HG02852 (cell line): ENCODE measurements around the gene UFC1.

Experiments used
- ATAC-seq: cut with Tn5 transposase; IDR thresholded peaks from one replicate; pipeline ENCODE4 v1.9.1; 2021; ENCODE audit warnings: mild to moderate bottlenecking, moderate library complexity; ENCODE audit not compliant: unreplicated experiment

Gene UFC1

DNA sequence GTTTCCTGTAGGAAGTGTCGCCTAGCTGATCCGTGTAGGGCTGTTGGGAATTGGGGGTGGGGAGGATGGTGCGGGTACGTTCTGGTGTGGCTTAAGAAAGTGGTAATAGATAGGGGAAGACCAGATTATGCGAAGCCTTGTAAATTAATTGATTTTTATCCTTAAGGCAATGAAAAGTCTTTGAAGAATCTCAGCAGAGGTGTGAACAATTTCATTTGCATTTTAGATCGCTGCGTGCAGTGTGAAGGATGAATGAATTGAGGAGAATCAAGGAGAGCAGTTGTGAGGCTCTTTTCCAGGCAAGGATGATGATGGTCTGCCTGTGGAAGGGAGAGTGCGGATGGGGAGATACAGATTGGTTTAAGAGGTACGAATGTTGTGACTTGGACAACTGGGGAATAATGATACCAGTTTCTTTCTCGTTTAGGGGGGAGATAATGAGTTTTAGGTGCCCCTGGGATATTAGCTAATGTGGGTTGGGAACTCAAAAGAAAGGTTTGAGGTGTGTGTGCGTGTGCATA lies 20.5 kb upstream of the UFC1 start:
- ATAC-seq = no peak

DNA sequence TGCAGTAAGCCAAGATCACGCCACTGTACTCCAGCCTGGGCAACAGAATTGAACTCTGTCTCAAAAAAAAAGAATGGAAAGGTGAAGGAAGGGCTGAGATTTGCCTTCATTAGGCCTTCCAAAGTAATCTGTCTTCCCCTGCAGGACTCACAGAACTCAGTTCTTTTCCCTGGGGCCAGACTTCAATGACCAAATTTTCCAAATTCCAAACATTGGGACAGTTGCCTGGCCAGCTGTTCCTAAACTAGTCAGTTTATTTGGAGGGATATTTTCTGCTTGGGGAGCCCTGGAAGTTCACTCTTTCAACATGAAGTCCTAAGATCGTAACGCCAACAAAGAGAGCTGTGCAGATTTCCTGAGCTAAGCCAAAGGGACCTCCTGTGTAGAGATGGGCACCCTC lies 15.9 kb upstream of the UFC1 start:
- ATAC-seq = no peak

DNA sequence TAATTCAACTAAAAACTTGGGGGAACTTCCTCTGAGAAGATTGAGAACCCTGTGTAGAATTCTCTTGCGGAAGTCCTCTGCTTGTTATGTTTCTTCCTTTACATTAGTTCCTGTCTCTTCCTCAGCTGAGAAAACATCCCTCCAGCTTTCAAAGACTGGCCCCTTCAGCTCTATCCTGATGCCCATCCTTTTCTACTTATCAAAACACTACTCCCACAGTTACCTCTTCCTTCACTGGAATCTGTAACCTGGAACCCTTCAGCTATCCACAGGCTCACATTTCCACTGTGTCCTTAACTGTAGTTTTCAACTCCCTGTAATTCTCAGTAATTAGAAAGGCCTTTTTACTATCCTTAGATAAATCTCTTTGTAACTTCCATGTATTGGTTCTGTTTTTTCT lies 15.3 kb upstream of the UFC1 start:
- ATAC-seq = no peak

DNA sequence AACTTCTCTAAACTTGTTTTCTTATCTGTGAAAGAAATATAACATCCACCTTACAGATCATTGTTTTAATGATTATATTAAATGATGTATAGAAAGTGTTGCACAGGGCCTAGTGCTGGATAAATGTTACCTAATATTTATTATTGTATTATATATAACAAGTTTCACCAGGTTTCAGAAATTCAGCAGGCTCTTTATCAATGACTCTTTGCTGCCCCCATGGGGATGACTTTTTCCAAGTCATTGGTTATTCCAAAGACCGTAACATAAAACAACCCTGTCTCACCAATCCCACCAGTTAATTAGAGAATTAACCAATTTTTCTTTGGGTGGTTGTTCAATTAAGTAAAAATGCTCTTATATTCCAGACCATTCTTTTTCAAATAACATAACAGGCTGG lies 14.0 kb upstream of the UFC1 start:
- no peak for ATAC-seq

DNA sequence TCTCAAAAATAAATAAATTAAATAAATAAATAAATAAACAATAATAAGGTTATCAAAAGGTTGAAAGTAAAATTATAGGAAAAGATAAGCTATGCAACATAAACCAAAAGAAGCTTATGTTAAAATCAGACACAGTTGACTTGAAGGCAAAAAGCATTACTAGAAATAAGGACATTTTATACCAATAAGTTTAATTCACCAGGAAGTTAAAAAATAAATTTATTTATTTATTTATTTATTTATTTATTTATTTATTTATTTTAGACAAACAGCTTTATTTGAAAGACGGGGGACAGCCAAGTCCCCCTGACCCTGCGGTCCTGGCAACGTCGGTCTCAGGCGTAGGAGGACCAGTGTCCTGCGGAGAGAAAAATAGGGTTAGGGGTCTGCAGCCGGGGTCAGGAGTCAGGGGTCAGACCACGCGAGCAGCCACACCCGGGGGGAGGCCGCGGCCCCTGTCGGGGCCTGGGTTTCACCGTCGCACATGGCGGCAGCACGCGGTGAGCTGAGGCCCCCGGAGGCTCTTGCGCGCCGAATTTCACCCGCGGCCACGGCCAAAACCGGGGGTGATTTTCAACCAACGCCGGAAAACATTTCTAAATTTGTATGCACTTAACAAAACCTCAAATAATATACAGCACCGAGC lies 12.9 kb upstream of the UFC1 start:
- ATAC-seq = no peak

DNA sequence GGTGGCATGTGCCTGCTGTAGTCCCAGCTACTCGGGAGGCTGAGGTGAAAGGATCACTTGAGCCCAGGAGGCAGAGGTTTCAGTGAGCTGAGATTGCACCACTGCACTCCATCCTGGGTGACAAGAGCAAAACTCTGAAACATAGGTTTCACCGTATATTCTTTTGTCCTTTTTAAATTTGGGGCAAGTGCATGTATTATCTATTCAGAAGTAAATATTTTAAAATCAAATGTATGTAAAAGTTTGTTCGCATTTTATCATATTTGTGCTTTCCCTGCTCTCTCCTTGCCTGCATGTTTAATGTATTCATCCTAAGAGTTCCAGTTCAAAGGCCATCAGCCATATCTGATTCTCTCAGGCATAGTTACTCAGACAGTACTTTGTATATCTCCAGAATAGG lies 7.9 kb upstream of the UFC1 start:
- no peak for ATAC-seq

DNA sequence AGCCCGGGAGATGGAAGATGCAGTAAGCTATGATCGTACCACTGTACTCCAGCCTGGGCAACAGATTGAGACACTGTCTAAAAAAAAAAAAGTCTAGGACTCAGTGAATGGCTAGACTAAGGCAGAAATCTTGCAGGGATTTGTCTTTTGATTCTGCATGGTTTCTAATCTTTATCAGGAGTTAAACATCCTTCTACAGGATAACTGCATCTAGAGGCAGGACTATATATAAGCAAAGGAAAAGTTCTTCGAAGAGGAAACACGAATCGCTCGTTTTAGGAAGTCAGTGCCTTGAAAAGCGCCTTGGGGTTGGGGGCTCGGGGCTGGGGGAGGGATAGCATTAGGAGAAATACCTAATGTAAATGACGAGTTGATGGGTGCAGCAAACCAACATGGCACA lies 602 bp upstream of the UFC1 start:
- no peak for ATAC-seq

DNA sequence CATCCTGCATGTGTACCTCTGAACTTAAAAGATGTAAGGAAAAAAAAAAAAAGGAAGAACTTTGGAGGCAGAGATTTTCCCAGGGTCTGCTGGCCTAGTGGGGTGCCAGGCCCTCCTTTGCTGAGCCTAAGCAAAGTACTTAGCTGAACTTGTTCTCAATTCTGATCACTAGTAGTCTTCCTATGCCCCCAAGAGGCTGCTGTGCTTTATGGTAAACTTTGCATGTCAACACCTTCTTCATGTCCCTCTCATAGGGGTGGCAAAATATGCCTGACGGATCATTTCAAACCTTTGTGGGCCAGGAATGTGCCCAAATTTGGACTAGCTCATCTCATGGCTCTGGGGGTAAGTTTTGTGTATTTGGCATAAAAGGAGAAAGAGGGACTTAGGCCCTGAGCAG lies 4.1 kb downstream of the UFC1 start:
- ATAC-seq = no peak

DNA sequence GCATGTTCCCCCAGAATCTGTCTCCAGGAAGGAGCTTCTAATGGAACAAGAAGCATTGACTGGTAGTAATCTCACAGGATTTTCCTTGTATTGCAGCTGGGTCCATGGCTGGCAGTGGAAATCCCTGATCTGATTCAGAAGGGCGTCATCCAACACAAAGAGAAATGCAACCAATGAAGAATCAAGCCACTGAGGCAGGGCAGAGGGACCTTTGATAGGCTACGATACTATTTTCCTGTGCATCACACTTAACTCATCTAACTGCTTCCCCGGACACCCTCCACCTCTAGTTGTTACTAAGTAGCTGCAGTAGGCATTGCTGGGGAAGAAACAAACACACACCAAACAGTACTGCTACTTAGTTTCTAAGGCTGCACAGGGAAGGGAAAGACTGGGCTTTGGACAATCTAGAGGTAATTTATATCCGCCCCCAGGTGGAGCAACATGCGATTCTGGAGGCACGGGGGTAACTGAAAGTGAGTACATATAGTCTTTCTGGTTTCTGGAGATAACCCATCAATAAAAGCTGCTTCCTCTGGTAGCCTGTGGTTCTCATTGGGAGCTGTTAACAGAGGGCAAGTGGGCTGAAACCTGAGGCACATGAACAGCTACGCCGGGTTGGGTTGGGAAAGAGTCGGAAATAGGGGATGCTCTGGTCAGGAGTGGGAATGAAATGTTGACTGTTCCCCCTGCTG lies 4.7 kb downstream of the UFC1 start:
- ATAC-seq = no peak

DNA sequence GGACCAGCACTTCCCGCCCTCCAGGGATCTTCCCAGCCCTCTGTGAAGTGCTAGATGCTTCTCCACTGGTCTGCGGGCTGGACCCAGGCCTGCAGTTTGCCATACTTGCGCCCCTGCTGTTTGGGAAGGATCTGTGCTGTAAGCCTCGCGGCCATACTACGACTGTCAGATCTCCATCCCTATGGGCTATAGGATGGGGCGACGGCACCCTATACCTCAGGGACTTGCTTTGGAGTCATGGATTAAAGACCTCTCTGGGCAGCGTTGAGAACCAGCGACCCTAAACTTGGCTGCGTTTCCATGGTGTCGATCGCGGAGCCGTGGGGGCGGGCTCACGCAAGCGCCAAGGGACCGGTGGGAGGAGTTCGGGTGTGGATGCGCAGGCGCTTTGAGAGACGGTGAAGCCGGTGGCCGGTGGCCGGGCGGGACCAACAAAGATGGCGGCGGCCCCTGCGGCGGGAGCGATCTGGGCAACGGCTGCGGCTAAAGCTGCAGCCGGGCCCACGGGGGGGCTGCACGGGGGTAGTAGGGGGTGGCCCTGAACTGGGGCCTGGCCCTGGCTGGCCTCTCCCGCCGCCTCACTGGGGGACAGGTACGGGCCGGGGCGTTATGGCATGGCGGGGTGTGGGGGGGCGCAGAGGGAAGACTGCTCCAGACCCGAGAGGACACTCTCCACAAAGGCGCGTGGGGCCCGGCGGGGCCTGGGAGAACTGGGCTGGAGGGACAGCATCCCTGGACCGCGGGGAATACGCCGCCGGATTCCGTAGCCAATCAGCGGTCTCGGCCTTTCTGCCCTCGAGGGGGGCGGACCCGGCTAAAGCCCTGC lies 5.5 kb downstream of the UFC1 start, which contains the start of gene USP21:
TSS of gene USP21 (plus strand) at position 414 of the 826 bp plus-strand sequence. CDS start 1,141 bp downstream, outside the sequence.
- ATAC-seq = peak; percentile 86

DNA sequence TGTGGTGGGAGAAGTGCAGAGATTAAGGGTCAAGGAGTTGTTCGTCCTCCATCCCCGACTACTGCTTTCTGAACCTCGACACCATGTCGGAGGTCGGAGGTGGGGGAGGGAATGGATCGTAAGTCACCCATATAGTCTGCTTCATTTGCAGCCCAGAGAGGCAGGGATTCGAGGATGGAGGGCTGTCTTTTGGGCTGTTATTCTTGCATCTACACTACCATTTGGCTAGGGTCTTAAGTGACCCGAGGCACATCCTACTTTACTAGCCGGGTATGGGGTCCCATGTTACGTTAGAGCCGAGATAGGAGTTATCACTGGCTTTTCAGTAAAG lies 6.1 kb downstream of the UFC1 start:
- no peak for ATAC-seq

DNA sequence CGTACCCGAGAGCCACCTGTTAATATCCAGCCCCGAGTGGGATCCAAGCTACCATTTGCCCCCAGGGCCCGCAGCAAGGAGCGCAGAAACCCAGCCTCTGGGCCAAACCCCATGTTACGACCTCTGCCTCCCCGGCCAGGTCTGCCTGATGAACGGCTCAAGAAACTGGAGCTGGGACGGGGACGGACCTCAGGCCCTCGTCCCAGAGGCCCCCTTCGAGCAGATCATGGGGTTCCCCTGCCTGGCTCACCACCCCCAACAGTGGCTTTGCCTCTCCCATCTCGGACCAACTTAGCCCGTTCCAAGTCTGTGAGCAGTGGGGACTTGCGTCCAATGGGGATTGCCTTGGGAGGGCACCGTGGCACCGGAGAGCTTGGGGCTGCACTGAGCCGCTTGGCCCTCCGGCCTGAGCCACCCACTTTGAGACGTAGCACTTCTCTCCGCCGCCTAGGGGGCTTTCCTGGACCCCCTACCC lies 6.9 kb downstream of the UFC1 start:
- ATAC-seq = no peak

DNA sequence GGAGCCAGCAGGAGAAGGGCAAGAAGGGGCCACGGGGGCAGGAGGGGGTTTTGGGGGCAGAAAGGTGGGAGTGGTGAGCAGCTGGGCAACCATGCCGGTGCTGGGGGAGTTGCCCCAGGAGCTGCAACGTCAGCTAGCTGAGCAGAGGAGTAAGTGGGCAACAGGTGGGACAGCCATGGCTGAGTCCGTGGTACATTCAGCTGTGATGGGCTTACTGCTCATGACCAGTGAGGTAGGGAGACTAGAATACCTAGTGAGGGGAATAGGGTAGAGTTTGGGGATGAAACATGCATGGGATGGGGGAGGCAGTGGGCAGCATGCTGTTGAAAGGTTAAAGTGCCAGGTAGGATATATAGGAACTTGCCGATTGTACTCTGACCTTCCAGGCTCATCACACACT lies 7.9 kb downstream of the UFC1 start:
- no peak for ATAC-seq

DNA sequence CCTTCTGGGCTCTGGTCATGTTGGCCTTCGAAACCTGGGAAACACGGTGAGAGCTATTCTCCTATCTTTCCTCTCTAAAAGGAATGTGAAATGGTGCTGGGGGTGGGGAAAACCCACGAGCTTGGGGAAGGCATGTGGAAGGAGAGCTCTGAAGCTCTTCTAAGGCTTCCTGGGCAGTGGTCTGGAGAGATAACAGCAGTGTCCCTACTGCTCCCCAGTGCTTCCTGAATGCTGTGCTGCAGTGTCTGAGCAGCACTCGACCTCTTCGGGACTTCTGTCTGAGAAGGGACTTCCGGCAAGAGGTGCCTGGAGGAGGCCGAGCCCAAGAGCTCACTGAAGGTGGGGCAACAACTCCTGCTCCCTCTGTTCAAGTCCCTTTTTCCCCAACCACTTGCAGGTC lies 8.3 kb downstream of the UFC1 start:
- no peak for ATAC-seq

DNA sequence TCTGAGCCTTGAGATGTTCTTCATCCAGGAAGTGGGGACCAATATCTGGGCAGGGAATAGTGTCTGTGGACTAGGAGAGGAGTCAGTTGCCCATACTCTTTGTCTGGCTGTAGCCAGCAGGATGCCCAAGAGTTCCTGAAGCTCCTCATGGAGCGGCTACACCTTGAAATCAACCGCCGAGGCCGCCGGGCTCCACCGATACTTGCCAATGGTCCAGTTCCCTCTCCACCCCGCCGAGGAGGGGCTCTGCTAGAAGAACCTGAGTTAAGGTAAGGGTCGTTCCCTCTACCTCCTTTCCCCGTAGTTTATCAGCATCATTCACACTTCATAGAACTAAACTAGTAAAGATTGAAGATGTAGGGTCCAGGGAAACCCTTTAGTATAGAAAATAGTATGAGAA lies 9.0 kb downstream of the UFC1 start:
- no peak for ATAC-seq

DNA sequence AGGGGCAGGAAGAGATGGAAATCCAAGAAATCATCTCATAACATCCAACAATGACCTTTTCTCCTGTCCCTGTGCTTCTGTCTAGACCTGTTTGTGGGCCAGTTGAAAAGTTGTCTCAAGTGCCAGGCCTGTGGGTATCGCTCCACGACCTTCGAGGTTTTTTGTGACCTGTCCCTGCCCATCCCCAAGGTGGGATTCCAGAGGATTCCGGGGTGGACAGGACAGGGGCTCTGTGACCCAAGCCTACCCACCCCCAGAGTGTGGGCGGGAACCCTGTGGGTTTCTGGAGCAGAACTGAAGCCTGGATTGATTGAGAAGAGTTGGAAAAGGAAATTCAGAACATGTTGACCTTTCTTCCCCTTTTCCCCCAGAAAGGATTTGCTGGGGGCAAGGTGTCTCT lies 10.0 kb downstream of the UFC1 start:
- ATAC-seq = no peak

DNA sequence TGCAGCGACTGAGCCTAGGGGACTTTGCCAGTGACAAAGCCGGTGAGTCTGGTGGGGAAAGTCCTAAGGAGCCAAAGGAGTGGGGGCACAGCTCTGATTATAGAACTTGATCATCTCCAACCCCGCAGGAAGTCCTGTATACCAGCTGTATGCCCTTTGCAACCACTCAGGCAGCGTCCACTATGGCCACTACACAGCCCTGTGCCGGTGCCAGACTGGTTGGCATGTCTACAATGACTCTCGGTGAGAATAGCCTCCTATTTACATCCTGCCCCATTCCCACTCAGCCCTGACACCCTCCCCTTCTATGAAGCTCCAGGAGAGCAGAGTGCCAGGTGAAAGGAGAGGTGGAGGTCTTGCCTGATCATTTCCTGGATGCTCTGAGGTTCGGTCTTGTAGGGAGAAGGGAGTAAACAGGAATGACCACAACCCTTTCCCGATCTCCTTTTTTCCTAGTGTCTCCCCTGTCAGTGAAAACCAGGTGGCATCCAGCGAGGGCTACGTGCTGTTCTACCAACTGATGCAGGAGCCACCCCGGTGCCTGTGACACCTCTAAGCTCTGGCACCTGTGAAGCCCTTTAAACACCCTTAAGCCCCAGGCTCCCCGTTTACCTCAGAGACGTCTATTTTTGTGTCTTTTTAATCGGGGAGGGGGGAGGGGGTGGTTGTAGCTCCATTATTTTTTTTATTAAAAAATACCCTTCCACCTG lies 11.3 kb downstream of the UFC1 start:
- no peak for ATAC-seq

DNA sequence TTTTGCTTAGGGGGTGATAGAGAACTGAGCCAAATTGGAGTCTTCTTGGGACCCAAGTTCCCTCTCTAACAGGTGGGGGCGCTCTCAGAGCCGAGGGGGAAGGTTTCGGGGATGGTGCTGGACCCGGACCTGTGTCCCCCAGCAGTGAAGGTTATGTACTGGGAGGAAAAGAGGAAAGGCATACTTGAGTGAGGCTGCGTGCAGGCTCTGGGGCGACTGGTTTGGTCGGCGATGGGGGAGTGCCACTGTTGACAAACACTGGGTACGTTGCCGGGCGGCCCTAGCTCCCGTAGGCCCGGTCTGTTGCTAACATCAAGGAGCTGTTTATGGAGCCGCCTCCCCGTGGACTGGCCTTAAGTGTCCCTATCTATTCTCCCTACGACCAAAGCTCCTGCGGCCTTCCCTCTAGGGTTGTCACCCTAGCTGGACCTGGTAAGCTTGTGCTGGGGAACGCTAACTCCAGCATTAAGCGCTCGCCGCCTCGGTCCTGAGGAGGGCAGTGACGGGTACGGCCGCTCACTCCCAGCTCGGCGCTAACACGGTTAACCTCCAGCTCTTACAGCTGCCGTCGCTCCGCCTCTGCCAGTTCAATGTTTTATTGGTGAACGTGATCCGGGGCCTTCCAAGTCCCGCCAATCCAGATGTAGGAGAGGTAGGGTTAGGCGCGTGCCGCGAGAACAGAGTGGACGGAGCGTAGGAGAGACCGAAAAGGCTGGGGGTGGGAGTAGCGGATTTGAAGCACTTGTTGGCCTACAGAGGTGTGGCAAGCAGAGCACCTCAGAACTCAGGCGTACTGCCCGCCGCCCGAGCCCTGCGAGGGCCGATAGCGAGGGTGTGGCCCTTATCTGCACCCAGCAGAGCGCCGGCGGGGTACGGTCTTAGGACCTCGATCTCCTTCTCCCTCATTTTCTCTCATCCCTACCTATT lies 12.2 kb downstream of the UFC1 start, which contains the start of gene PPOX:
TSS of gene PPOX (plus strand) at position 685 of the 927 bp plus-strand sequence. CDS start 422 bp downstream, outside the sequence.
- ATAC-seq = peak; percentile 96

DNA sequence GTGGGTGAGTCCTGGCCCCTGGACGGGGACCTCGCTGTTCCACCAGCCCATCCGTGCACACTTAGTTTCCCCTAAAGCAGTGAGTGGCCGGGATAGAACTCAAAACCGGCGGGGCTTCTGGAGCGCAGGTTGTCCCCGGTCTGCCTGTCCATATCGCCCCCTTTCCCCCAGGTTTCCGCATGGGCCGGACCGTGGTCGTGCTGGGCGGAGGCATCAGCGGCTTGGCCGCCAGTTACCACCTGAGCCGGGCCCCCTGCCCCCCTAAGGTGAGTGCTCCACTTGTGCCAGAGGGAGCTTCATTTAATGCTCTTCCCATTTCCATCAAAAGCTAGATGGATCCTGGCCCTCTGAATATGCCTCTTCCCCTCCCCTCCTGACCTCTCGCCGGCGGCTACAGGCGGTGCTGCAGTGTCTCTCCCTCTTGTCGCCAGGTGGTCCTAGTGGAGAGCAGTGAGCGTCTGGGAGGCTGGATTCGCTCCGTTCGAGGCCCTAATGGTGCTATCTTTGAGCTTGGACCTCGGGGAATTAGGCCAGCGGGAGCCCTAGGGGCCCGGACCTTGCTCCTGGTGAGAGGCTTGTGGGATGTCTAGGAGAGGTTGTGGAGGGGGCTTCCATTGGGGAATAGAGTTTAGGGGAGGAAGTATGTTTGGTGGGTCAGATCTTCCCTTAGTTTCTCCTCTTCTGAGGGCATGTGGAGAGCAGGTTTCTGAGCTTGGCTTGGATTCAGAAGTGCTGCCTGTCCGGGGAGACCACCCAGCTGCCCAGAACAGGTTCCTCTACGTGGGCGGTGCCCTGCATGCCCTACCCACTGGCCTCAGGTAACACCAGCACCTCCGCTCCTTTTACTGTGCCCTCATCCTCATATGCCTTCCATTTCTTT lies 13.1 kb downstream of the UFC1 start:
- ATAC-seq = no peak
